Brain microvascular endothelial cell (primary cell): ENCODE measurements around the gene PARM1.

ENCODE experiments used
- DNase-seq: peaks from one replicate; pipeline ENCODE4 v3.0.0-alpha.2; 2020
- H3K27ac ChIP-seq: fragments of 250-450 bp; sonication (Bioruptor Pico); 2 replicates; pipeline ENCODE4 v1.5.1; 2020; ENCODE audit warnings: mild to moderate bottlenecking, moderate library complexity
- H3K27me3 ChIP-seq: fragments of 250-450 bp; sonication (Bioruptor Pico); replicated peaks from 2 replicates; pipeline ENCODE4 v1.5.1; 2020; ENCODE audit warnings: mild to moderate bottlenecking
- H3K36me3 ChIP-seq: fragments of 250-450 bp; sonication (Bioruptor Pico); replicated peaks from 2 replicates; pipeline ENCODE4 v1.5.1; 2020; ENCODE audit warnings: mild to moderate bottlenecking
- H3K4me3 ChIP-seq: 2 replicates; pipeline ENCODE4 v1.5.1; 2011; ENCODE audit warnings: low read depth, mild to moderate bottlenecking, control low read depth, low read length, moderate library complexity
- CTCF ChIP-seq: IDR thresholded peaks from 2 replicates; pipeline ENCODE4 v1.5.1; 2011; ENCODE audit warnings: low read depth, mild to moderate bottlenecking, moderate library complexity, low read length, control low read depth, inconsistent platforms; ENCODE audit errors: missing control alignments
- in situ Hi-C: cut with HindIII; loops from 2 replicates; pipeline ENCODE4 v1.10.0; 2017; ENCODE audit warnings: low sequenced_read_pairs, low pct_ligation_motif_present

PARM1 gene

GRCh38 chr4:74896595-74896994, 36.3 kb upstream of the PARM1 start:
- H3K4me3 ChIP-seq = no peak overlapping the region
- H3K27ac ChIP-seq = no peak overlapping the region
- TF ChIP-seq CTCF = no peak
- no peaks in the 10 kb centered on the region for H3K27me3 ChIP-seq
- no peaks in the 10 kb centered on the region for H3K36me3 ChIP-seq
- no peak for DNase-seq
- in situ Hi-C loops = no loop called here

- Histone ChIP-seq H3K27ac (no peak overlapping the region), H3K4me3 (no peak overlapping the region), H3K27me3 (no peaks in the 10 kb centered on the region), H3K36me3 (no peaks in the 10 kb centered on the region)
- no peak for DNase-seq
- TF ChIP-seq CTCF = no peak
- in situ Hi-C loops = no loop called here
Measured at GRCh38 chr4:74897386-74897785, 35.5 kb upstream of the PARM1 start.

GRCh38 chr4:74900862-74901261, 32.1 kb upstream of the PARM1 start:
- no peaks in the 10 kb centered on the region for H3K36me3 ChIP-seq
- in situ Hi-C loops = no loop called here
- no peak for DNase-seq

GRCh38 chr4:74904509-74905065, 28.3 kb upstream of the PARM1 start:
- DNase-seq = no peak
- no peaks in the 10 kb centered on the region for H3K36me3 ChIP-seq
- in situ Hi-C loops = no loop called here
- no peak for TF ChIP-seq CTCF
- H3K27ac ChIP-seq = no peak overlapping the region
- H3K27me3 ChIP-seq = no peaks in the 10 kb centered on the region
- no peak overlapping the region for H3K4me3 ChIP-seq

More at GRCh38 chr4:74900862-74901261, 32.1 kb upstream of the PARM1 start:
- no peak for TF ChIP-seq CTCF
- H3K4me3 ChIP-seq = no peak overlapping the region
- H3K27me3 ChIP-seq = no peaks in the 10 kb centered on the region
- no peak overlapping the region for H3K27ac ChIP-seq

GRCh38 chr4:74906771-74907170, 26.1 kb upstream of the PARM1 start:
- no peak for TF ChIP-seq CTCF
- no peak for DNase-seq
- Histone ChIP-seq H3K4me3 (no peak overlapping the region), H3K27me3 (no peaks in the 10 kb centered on the region), H3K27ac (no peak overlapping the region), H3K36me3 (no peaks in the 10 kb centered on the region)
- in situ Hi-C loops = no loop called here

GRCh38 chr4:74919783-74920182, 13.1 kb upstream of the PARM1 start:
- H3K27me3 ChIP-seq = no peaks in the 10 kb centered on the region
- H3K27ac ChIP-seq = no peak overlapping the region
- TF ChIP-seq CTCF = no peak
- no peak overlapping the region for H3K4me3 ChIP-seq
- in situ Hi-C loops = no loop called here
- DNase-seq = no peak
- no peaks in the 10 kb centered on the region for H3K36me3 ChIP-seq
